Fibroblast of mammary gland (primary cell): ENCODE data around the gene SLC9A3.

Experiments
- DNase-seq: peaks from one replicate; pipeline ENCODE4 v3.0.0-alpha.2; 2010; ENCODE audit warnings: low read depth
- H3K4me3 ChIP-seq: 2 replicates; pipeline ENCODE4 v1.5.1; 2011; ENCODE audit warnings: low read depth, mild to moderate bottlenecking, low read length, moderate library complexity; ENCODE audit not compliant: control insufficient read depth
- TF ChIP-seq, protein P1 (sequence below): conservative IDR thresholded peaks from 2 replicates; pipeline ENCODE4 v1.5.1; 2011; ENCODE audit warnings: low read depth, low read length, inconsistent platforms; ENCODE audit not compliant: control insufficient read depth, insufficient read depth

Gene SLC9A3

GRCh38 chr5:423233-423565 is 101.0 kb downstream of the SLC9A3 start:
- no peak for DNase-seq
- TF ChIP-seq, protein P1, sequence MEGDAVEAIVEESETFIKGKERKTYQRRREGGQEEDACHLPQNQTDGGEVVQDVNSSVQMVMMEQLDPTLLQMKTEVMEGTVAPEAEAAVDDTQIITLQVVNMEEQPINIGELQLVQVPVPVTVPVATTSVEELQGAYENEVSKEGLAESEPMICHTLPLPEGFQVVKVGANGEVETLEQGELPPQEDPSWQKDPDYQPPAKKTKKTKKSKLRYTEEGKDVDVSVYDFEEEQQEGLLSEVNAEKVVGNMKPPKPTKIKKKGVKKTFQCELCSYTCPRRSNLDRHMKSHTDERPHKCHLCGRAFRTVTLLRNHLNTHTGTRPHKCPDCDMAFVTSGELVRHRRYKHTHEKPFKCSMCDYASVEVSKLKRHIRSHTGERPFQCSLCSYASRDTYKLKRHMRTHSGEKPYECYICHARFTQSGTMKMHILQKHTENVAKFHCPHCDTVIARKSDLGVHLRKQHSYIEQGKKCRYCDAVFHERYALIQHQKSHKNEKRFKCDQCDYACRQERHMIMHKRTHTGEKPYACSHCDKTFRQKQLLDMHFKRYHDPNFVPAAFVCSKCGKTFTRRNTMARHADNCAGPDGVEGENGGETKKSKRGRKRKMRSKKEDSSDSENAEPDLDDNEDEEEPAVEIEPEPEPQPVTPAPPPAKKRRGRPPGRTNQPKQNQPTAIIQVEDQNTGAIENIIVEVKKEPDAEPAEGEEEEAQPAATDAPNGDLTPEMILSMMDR = no peak
- H3K4me3 ChIP-seq = no peak overlapping the region

DNA sequence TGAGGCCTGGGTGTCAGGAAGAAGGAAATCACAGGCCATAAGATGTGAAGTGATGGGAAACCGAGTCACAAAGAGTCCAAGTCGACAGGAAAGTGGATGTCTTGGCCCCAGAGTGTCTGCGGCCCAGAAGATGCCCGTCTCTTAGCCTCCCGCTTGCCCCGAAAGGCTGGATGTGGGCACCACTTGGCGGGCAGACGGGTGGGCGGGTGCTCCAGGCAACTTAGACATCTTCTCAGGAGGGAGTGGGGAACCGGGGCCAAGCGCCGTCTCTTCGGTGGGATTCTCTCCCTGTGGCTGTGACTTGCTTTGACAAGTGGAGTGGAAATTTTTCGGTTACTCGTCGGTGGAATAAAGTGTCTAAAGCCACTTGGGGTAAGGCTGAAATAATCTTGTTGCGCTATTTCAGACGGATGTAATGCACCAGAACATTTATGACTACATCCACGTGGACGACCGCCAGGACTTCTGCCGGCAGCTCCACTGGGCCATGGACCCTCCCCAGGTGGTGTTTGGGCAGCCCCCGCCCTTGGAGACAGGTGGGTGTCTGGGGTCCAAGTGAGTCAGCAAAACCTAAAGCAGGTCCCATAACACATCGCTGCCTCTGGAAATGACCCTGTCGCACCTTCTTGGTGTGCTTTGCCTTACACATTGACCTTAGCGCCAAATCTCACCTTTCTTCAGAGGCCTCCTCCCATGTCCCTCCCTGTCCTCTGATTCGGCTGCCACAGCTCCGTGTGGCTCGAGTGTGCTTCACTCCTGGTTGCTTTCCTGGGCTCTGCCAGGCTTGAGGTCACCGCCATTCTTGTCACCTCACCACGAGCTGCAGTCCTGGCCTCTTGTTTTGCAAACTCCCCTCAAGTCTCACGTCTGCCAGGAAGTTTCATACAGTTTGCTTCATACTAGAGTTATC is 101.7 kb downstream of the SLC9A3 start:
- DNase-seq = no peak
- TF ChIP-seq, protein P1 = no peak
- H3K4me3 ChIP-seq = no peak overlapping the region

GRCh38 chr5:421901-422300 is 102.3 kb downstream of the SLC9A3 start:
- TF ChIP-seq, protein P1 = no peak
- no peak overlapping the region for H3K4me3 ChIP-seq
- no peak for DNase-seq

- no peak for DNase-seq
- H3K4me3 ChIP-seq = no peak overlapping the region
- TF ChIP-seq, protein P1 = no peak
Measured at GRCh38 chr5:421287-421880, 102.9 kb downstream of the SLC9A3 start.

GRCh38 chr5:420632-421286 is 103.5 kb downstream of the SLC9A3 start:
- DNase-seq = no peak
- no peak overlapping the region for H3K4me3 ChIP-seq
- TF ChIP-seq, protein P1 = no peak
